H1 (cell line): ENCODE data around the gene SENP2. TPM values are rescaled to one million over a fixed set of nuclear protein-coding genes. Genes with fewer than 3 reads are reported as not detected.

Source experiments
- BRCA1 ChIP-seq: IDR thresholded peaks from 2 replicates; pipeline ENCODE4 v1.6.1; 2012; ENCODE audit warnings: low read depth, low read length, improper control_type of control experiment
- CHD7 ChIP-seq: fragments of 300-600 bp; sonication (generic); IDR thresholded peaks from 2 replicates; pipeline ENCODE4 v1.7.1; 2012; ENCODE audit warnings: low read length, moderate library complexity, mild to moderate bottlenecking, inconsistent platforms; ENCODE audit not compliant: insufficient replicate concordance
- POU5F1 ChIP-seq: IDR thresholded peaks from 2 replicates; pipeline ENCODE4 v1.6.1; 2011; ENCODE audit warnings: low read depth, mild to moderate bottlenecking, low read length, moderate library complexity
- RFX5 ChIP-seq: IDR thresholded peaks from 2 replicates; pipeline ENCODE4 v1.6.1; 2011; ENCODE audit warnings: low read depth, low read length, improper control_type of control experiment, borderline replicate concordance
- SAP30 ChIP-seq: fragments of 300-600 bp; sonication (generic); IDR thresholded peaks from 2 replicates; pipeline ENCODE4 v1.7.1; 2012; ENCODE audit warnings: low read length, moderate library complexity, mild to moderate bottlenecking, inconsistent platforms; ENCODE audit not compliant: insufficient read depth, insufficient replicate concordance
- SIRT6 ChIP-seq: IDR thresholded peaks from one replicate; pipeline ENCODE4 v1.7.1; 2012; ENCODE audit warnings: low read length, inconsistent platforms
- TAF7 ChIP-seq: optimal IDR thresholded peaks from 2 replicates; pipeline ENCODE3; 2011; ENCODE audit warnings: low read depth, mild to moderate bottlenecking, inconsistent platforms, low read length, moderate library complexity, borderline replicate concordance
- USF2 ChIP-seq: IDR thresholded peaks from 2 replicates; pipeline ENCODE4 v1.6.1; 2011; ENCODE audit warnings: low read length, improper control_type of control experiment
- YY1 ChIP-seq: IDR thresholded peaks from 2 replicates; pipeline ENCODE4 v1.6.1; 2011; ENCODE audit warnings: low read depth, mild to moderate bottlenecking, low read length
- polyA plus RNA-seq, 7 experiments: library from polyadenylated mRNA; depleted of rRNA in 3 of 7; stranded (reverse) in 5 of 7; unstranded in 2 of 7; fragments of >200 nt in 5 of 7; fragments of 200-250 nt in 2 of 7; gene quantifications; 1 replicate in 5 of 7; 2 replicates in 1 of 7; 4 replicates in 1 of 7; pipeline versions ENCODE4 v1.2.1 to v1.2.3, GENCODE V29; 2011 to 2013; ENCODE audit warnings: missing spikeins in 2 of 7, mixed read lengths in 2 of 7
- total RNA-seq: library from RNA; stranded (reverse); fragmentation: NEBNext Ultra II Directional; extraction: Animal tissue kit (Norgen Biotek cat#: 25700); gene quantifications from 2 replicates; pipeline ENCODE4 v1.2.1, GENCODE V29; 2021
- TF ChIP-seq, protein P1 (sequence below): IDR thresholded peaks from 2 replicates; pipeline ENCODE4 v1.6.1; 2012; ENCODE audit warnings: inconsistent platforms

Gene SENP2
- total and polyA plus RNA-seq, 2 of the 8 experiments (the other 6 are each of a cell fraction or from before 2014, with no cell fraction given): 25.2 to 69.3 TPM

- TF ChIP-seq CHD7 (no peak), USF2 (no peak), YY1 (no peak), SAP30 (no peak), POU5F1 (no peak), TAF7 (no peak), RFX5 (no peak), SIRT6 (no peak), BRCA1 (no peak)
- TF ChIP-seq, protein P1, sequence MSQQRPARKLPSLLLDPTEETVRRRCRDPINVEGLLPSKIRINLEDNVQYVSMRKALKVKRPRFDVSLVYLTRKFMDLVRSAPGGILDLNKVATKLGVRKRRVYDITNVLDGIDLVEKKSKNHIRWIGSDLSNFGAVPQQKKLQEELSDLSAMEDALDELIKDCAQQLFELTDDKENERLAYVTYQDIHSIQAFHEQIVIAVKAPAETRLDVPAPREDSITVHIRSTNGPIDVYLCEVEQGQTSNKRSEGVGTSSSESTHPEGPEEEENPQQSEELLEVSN: no peak
These were observed 77.8 kb downstream of the SENP2 start (continued) for GRCh38 chr3:185663929-185664328.
